B cell (primary cell): ENCODE results near the gene KIF21B. TPM values are rescaled to one million over a fixed set of nuclear protein-coding genes. Genes with fewer than 3 reads are reported as not detected.

Source experiments
- ATAC-seq: fragments of 200-7000 bp; cut with Tn5 transposase; one replicate; pipeline ENCODE4 v1.10.0; 2021; ENCODE audit warnings: low read depth, mild to moderate bottlenecking, moderate number of reproducible peaks, moderate library complexity
- CTCF ChIA-PET: fragments of 350-600 bp; sonication (Branson Sonifier 250); formaldehyde crosslinking; loops from one replicate; lab custom pipeline; 2021; ENCODE audit warnings: antibody characterized with exemption, inconsistent platforms; lab: Charles Lee
- POLR2A ChIA-PET: fragments of 350-600 bp; sonication (Branson Sonifier 250); formaldehyde crosslinking; loops from one replicate; lab custom pipeline; 2021; ENCODE audit warnings: antibody characterized with exemption; lab: Charles Lee
- DNase-seq: peaks from one replicate; pipeline ENCODE4 v3.0.0; 2013
- H2AFZ ChIP-seq: 2 replicates; pipeline ENCODE4 v1.6.1; 2012; ENCODE audit warnings: mild to moderate bottlenecking, low read depth, low read length; ENCODE audit not compliant: insufficient read depth, poor library complexity, severe bottlenecking
- H3K27ac ChIP-seq, 2 donors: 1 replicate in 1 of 2; 2 replicates in 1 of 2; pipeline ENCODE4 v1.5.1; 2012 to 2013; ENCODE audit warnings: low read length in 2 of 2, mild to moderate bottlenecking in 2 of 2, moderate library complexity in 1 of 2
- H3K27me3 ChIP-seq, 4 experiments: fragments of 200-600 bp in 1 of 4; sonication (generic) in 1 of 4; replicated peaks in 1 of 4; 1 replicate in 2 of 4; 2 replicates in 2 of 4; pipeline versions ENCODE4 v1.6.1 to v1.7.0; 2013 to 2016; ENCODE audit warnings: low read length in 3 of 4, mild to moderate bottlenecking in 2 of 4, mixed read lengths in 1 of 4, moderate library complexity in 1 of 4; ENCODE audit not compliant: insufficient read depth in 4 of 4, control insufficient read depth in 3 of 4; ENCODE audit errors: control extremely low read depth in 1 of 4
- H3K36me3 ChIP-seq, 2 experiments: replicated peaks in 1 of 2; 1 replicate in 1 of 2; 2 replicates in 1 of 2; pipeline versions ENCODE4 v1.6.1 to v1.7.1; 2013; ENCODE audit warnings: low read length in 1 of 2; ENCODE audit not compliant: insufficient read depth in 2 of 2, control insufficient read depth in 1 of 2; ENCODE audit errors: control extremely low read depth in 1 of 2, extremely low read depth in 1 of 2
- H3K4me1 ChIP-seq, 2 donors: fragments of 200-600 bp in 1 of 2; sonication (generic) in 1 of 2; 1 replicate in 1 of 2; 2 replicates in 1 of 2; pipeline versions ENCODE4 v1.5.1 to v1.6.1; 2013 to 2017; ENCODE audit warnings: low read length in 2 of 2; ENCODE audit not compliant: control insufficient read depth in 2 of 2, insufficient read depth in 2 of 2
- H3K4me2 ChIP-seq: replicated peaks from 2 replicates; pipeline ENCODE3; 2012; ENCODE audit warnings: mild to moderate bottlenecking, low read depth, low read length; ENCODE audit not compliant: poor library complexity, severe bottlenecking
- H3K4me3 ChIP-seq, 5 experiments: fragments of 200-600 bp in 1 of 5; sonication (generic) in 1 of 5; 1 replicate in 3 of 5; 2 replicates in 2 of 5; pipeline versions ENCODE4 v1.5.1 to v1.7.0; 2011 to 2016; ENCODE audit warnings: low read length in 4 of 5, mild to moderate bottlenecking in 4 of 5, low read depth in 2 of 5, control low read depth in 1 of 5, moderate library complexity in 1 of 5; ENCODE audit not compliant: insufficient read depth in 1 of 5; ENCODE audit errors: control extremely low read depth in 1 of 5, extremely low read depth in 1 of 5
- H3K79me2 ChIP-seq: fragments of 200-600 bp; sonication (generic); one replicate; pipeline ENCODE4 v1.6.0; 2016; ENCODE audit warnings: low read length; ENCODE audit not compliant: control insufficient read depth, insufficient read depth
- H3K9ac ChIP-seq: fragments of 200-600 bp; sonication (generic); 2 replicates; pipeline ENCODE4 v1.6.1; 2017; ENCODE audit warnings: mild to moderate bottlenecking, low read length, moderate library complexity
- H3K9me3 ChIP-seq, 3 donors: one replicate each; pipeline versions ENCODE4 v1.6.1 to v1.7.1; 2013; ENCODE audit warnings: low read length in 2 of 3; ENCODE audit not compliant: control insufficient read depth in 2 of 3, insufficient read depth in 1 of 3; ENCODE audit errors: control extremely low read depth in 1 of 3
- H4K20me1 ChIP-seq: 2 replicates; pipeline ENCODE4 v1.6.0; 2012; ENCODE audit warnings: mild to moderate bottlenecking, low read length; ENCODE audit not compliant: insufficient read depth, control insufficient read depth, poor library complexity, severe bottlenecking
- H3K27ac Mint-ChIP-seq: one replicate; pipeline ENCODE4 v1.8.0; 2021; ENCODE audit warnings: mixed read lengths
- H3K27me3 Mint-ChIP-seq: one replicate; pipeline ENCODE4 v1.8.0; 2021; ENCODE audit warnings: mixed read lengths
- H3K4me1 Mint-ChIP-seq: one replicate; pipeline ENCODE4 v1.8.0; 2021; ENCODE audit warnings: mixed read lengths
- H3K4me3 Mint-ChIP-seq: one replicate; pipeline ENCODE4 v1.8.0; 2021; ENCODE audit warnings: mixed read lengths
- H3K9me3 Mint-ChIP-seq: one replicate; pipeline ENCODE4 v1.8.0; 2022; ENCODE audit warnings: mixed read lengths; ENCODE audit not compliant: insufficient read depth
- EZH2 ChIP-seq: IDR thresholded peaks from 2 replicates; pipeline ENCODE4 v1.6.1; 2012; ENCODE audit warnings: borderline replicate concordance, low read depth, mild to moderate bottlenecking, moderate library complexity, low read length; ENCODE audit not compliant: insufficient read depth, poor library complexity, severe bottlenecking
- WGBS: methylation state at CpG from one replicate; pipeline ENCODE4 v1.1.5; 2013; ENCODE audit warnings: missing lambda C conversion rate; ENCODE audit not compliant: insufficient coverage; 5-methylcytosine and 5-hydroxymethylcytosine counted together
- intact Hi-C: fragments of 100-400 bp; cut with micrococcal nuclease; formaldehyde crosslinking; loops from one replicate; pipeline ENCODE4 v1.10.0; 2022
- polyA plus RNA-seq: library from polyadenylated mRNA; depleted of rRNA; stranded (reverse); fragments of >200 nt; gene quantifications from 2 replicates; pipeline ENCODE4 v1.2.3, GENCODE V29; 2012
- total RNA-seq, 2 donors: library from RNA; stranded (reverse); fragments of 120-200 nt in 1 of 2; gene quantifications; 1 replicate in 1 of 2; 2 replicates in 1 of 2; pipeline versions ENCODE4 v1.2.3 to v1.2.4, GENCODE V29; 2013 to 2022
- TF ChIP-seq, protein P1 (sequence below): fragments of 200-600 bp; IDR thresholded peaks from one replicate; pipeline ENCODE4 v1.8.0; 2022; ENCODE audit warnings: antibody characterized with exemption, mild to moderate bottlenecking

KIF21B gene
- total and polyA plus RNA-seq, 2 donors (not counting 1 experiment from before 2014, with no cell fraction given), result 41.1 to 41.6 TPM

DNA sequence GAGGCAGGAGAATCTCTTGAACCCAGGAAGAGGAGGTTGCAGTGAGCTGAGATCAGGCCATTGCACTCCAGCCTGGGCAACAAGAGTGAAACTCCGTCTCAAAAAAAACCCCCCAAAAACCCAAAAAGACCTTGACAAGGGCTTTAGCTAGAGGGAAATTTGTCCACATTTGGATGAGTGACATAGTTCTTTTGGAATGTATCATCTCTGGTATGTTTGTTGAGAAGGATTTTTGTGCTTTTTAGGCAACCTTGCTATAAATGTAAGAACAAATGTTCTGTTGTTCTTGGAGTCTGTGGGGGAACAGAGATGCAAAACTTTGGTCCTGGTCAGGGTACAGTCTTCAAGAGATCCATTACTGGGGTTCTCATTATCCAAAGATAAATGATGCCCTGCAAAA lies 99.9 kb downstream of the KIF21B start:
- WGBS, result no CpG with 5 or more reads among the region's 1 CpG
- Histone ChIP-seq H3K36me3 (no peaks in the 10 kb centered on the region), H3K27ac (no peak overlapping the region), H2AFZ (no peak overlapping the region), H3K4me1 (no peaks in the 10 kb centered on the region), H4K20me1 (no peaks in the 10 kb centered on the region), H3K9ac (no peak overlapping the region), H3K4me3 (no peak overlapping the region), H3K79me2 (no peaks in the 10 kb centered on the region), H3K9me3 (no peaks in the 10 kb centered on the region), H3K27me3 (no peaks in the 10 kb centered on the region), H3K4me2 (no peak overlapping the region)
- ChIA-PET POLR2A (no interaction called here), CTCF (no interaction called here)
- DNase-seq (no peak), ATAC-seq (no peak)
- Mint-ChIP-seq H3K9me3 (no peaks in the 10 kb centered on the region), H3K27me3 (peaks cover 3% of the 10 kb centered on the region), H3K27ac (no peak overlapping the region), H3K4me3 (no peak overlapping the region), H3K4me1 (no peaks in the 10 kb centered on the region)
- TF ChIP-seq EZH2, result no peak
- TF ChIP-seq, protein P1, sequence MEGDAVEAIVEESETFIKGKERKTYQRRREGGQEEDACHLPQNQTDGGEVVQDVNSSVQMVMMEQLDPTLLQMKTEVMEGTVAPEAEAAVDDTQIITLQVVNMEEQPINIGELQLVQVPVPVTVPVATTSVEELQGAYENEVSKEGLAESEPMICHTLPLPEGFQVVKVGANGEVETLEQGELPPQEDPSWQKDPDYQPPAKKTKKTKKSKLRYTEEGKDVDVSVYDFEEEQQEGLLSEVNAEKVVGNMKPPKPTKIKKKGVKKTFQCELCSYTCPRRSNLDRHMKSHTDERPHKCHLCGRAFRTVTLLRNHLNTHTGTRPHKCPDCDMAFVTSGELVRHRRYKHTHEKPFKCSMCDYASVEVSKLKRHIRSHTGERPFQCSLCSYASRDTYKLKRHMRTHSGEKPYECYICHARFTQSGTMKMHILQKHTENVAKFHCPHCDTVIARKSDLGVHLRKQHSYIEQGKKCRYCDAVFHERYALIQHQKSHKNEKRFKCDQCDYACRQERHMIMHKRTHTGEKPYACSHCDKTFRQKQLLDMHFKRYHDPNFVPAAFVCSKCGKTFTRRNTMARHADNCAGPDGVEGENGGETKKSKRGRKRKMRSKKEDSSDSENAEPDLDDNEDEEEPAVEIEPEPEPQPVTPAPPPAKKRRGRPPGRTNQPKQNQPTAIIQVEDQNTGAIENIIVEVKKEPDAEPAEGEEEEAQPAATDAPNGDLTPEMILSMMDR, result no peak
- intact Hi-C loops, result no loop called here

DNA sequence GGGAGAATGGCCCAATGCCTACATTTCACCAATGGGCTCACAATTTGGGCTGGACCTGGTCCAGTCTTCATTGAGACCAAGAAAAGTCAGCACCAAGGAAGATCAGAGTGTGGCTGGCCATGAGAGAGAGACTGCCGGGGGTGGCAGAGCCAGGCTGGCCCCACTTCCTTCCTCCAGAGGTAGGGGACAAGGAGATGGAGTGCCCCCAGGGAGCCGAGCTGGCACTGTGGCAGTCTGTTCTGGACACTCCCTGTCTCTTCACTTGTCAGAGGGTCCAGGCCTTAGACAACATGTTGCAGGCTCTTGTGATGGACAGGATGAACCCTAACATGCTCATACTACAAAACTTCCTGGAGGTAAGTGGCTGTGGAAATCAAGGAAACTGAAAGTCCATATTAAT lies 101.1 kb downstream of the KIF21B start:
- no peaks in the 10 kb centered on the region for H3K79me2 ChIP-seq
- no peak for DNase-seq
- intact Hi-C loops, result no loop called here
- H3K27ac ChIP-seq, result no peak overlapping the region
- H3K4me3 Mint-ChIP-seq, result no peak overlapping the region
- H3K27me3 Mint-ChIP-seq, result peaks cover 3% of the 10 kb centered on the region
- ChIA-PET CTCF (no interaction called here), POLR2A (no interaction called here)
- H3K9me3 ChIP-seq, result no peaks in the 10 kb centered on the region
- no peaks in the 10 kb centered on the region for H3K9me3 Mint-ChIP-seq
- no peak overlapping the region for H3K9ac ChIP-seq
- H3K4me2 ChIP-seq, result no peak overlapping the region
- no peaks in the 10 kb centered on the region for H3K4me1 Mint-ChIP-seq
- no peak overlapping the region for H3K4me3 ChIP-seq
- H2AFZ ChIP-seq, result no peak overlapping the region
- TF ChIP-seq, protein P1, result no peak
- TF ChIP-seq EZH2, result no peak
- H3K36me3 ChIP-seq, result no peaks in the 10 kb centered on the region
- no peaks in the 10 kb centered on the region for H3K4me1 ChIP-seq
- H4K20me1 ChIP-seq, result no peaks in the 10 kb centered on the region
- H3K27ac Mint-ChIP-seq, result no peak overlapping the region
- 69% methylated on average over 1 of the region's 2 CpGs for WGBS
- no peaks in the 10 kb centered on the region for H3K27me3 ChIP-seq
- ATAC-seq, result no peak
